ENCODE measurements around the gene NPPB.

NPPB gene

DNA sequence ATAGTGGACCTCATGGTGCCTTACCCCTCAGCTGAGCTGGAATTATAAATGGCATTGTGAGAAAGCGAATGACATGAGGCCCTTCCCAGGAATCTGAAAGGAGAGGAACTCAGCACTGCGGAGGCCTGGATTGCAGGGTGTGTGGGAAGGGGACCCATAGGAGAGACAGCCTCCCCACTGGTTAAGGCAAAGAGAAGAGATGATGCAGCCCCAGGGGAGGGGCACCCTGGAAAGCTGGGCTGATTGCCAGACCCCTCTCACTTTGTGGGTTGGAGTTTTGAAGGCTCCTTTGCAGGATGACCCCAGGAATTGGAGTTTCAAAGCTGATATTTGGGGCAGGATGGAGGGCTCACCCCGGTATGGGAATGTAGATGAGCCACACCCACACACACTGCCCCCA is 2.0 kb downstream of the NPPB start:
- no peak for DNase-seq

DNA sequence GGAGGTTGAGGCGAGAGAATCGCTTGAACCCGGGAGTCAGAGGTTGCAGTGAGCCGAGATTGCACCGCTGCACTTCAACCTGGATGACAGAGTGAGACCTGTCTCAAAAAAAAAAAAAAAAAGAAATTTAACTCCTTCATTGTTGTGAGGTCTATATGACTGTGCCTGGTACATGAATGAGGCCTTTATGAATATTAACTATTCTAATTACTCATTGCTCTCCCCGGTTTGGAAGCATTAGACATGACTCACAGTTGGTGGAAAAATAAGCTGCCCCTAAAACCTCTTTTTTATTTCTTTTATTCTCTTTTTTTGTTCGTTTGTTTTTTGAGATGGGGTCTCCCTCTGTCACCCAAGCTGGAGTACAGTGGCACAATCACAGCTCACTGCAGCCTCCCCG is 3.3 kb downstream of the NPPB start:
- no peak for DNase-seq

- no peak for DNase-seq
Measured at GRCh38 chr1:11854519-11854918, 4.2 kb downstream of the NPPB start.

DNA sequence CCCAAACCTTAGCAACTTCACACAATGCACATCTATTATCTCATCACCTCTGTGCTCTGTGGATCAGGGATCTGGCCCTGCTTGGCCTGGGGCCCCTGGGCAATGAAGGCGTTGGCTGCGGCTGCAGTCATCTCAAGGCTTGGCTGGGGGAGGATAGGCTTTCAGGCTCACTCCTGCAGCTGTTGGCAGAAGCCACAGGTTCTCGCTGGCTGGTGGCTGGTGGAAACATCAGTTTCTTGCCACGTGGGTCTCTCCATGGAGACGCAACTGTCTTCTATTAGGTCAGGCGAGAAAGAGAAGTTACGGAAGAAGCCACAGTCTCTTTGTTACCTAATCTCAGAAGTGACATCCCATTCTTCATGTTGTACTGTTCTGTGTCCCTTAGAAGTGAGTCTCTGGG is 7.6 kb downstream of the NPPB start:
- peak; percentile 68 for DNase-seq

DNA sequence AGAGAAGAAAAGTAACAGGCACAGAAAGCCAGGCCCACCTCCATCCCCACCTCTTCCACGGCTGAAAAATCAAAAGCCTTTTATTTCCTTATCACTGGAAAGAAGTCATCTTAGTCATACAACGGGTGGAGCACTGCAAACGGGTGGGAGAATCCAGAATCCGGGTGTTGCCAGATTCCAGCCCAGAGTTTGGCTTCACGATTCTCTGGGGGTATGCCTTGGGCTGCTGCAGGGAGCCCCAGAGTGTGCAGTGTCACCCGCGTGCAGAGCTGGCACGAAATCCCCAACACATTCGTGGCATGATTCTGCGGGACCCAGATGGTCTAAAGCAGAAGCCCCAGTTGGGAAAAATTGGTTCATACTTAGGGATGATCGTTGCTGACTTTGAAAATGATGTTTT is 8.6 kb downstream of the NPPB start:
- no peak for DNase-seq

- no peak for DNase-seq
Measured at GRCh38 chr1:11848373-11848700, 10.4 kb downstream of the NPPB start.

DNA sequence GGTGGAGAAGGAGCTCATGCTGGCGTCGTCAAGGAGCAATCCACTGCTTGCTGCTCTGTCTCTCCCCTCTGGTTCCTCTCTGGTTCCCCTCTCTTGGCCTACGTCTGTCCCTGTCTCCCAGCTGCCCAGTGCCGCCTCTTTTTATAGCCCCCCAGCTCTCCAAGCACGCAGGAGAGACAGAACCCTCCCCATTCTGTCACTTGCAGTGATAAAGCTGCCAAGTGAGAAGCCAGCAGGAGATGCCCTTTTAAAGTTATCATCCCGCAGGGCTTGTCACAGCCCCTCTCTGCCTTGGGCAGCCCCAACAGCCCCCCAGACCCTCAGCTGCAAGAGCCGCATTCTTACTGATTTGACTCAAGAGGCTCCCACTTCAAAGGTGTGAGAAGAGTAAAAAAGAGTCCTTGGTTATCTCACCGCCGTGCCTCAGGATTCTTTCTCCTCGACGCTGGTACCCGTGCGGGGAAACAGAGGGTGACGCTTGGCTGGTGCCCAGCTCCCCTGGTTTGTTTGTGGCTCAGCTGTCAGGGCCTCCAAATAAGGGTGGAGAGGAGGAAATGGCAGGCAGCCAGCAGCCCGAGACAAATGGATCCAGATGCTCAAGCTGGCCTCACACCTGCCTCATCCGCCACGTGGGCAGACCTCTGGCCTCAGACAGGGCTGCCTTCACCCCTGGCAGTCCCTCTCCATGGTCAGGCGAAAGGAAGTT is 10.9 kb downstream of the NPPB start, which contains the start of gene NPPA:
NPPA (minus strand) TSS at position 117 of the 706 bp plus-strand sequence; CDS start at position 18, 99 bp downstream.
- DNase-seq = no peak

- no peak for DNase-seq
Measured at GRCh38 chr1:11845641-11846335, 13.0 kb downstream of the NPPB start.

DNA sequence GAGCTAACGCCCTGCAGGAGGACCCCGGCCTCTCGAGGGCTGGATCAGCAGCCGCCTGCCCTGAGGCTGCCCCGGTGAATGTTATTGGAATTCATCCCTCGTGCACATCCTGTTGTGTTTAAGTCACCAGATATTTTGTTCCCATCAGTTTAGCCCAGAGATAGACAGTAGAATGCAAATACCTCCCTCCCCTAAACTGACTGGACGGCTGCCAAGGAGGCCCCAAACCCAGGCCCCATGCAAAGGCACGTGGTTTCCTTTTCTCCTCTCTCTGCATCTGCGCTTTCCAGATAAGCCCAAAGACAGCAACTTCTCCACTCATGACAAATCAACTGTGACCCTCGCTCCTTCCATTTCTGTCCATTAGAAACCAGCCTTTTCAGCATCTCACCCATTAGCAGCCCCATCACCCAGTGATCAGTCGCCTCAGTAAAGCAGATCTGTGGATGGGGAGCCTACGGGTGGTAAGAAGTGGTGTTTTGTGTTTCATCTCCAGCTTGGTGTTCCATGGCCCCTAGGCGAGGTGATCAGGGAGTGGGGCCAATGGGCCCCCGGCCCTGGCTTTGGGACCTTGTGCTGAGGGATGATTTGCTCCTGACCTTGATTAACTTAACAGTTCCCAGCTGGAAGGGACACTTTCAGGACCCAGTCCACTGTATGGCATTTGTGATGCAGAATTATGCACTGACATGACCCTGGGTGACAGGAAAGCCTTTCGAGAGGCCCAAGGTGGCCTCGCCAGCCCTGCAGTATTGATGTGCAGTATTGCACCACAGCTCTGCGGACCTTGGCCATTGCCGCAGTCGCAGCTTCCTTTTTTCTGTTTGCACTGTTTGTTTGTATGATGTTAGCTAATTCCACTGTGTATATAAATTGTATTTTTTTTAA is 16.3 kb downstream of the NPPB start:
- peak; percentile 58 for DNase-seq

- peak; percentile 19 for DNase-seq
Measured at GRCh38 chr1:11841245-11842153, 17.2 kb downstream of the NPPB start.

DNA sequence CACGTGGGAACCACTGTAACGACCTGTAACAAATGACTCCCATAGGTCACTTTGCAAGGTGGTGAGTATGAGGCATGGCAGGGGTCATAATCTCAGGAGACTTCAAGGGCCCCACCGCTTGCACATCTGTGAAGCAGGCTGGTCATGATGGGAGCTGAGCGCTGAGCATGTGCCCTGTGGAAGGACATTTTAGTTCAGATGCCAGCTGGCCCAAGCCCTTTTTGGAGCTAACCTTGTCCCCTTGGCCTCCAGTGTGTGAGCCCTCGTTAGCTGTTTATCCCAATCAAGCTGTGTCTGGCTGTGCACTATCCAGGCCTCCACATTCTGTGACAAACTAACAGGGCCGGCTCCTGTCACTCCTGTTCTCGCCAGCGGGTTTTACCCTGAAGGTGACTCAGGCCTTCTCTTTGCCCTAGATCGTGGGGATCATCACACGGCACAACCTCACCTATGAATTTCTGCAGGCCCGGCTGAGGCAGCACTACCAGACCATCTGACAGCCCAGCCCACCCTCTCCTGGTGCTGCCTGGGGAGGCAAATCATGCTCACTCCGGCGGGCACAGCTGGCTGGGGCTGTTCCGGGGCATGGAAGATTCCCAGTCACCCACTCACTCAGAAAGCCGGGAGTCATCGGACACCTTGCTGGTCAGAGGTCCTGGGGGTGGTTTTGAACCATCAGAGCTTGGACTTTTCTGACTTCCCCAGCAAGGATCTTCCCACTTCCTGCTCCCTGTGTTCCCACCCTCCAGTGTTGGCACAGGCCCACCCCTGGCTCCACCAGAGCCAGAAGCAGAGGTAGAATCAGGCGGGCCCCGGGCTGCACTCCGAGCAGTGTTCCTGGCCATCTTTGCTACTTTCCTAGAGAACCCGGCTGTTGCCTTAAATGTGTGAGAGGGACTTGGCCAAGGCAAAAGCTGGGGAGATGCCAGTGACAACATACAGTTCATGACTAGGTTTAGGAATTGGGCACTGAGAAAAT is 18.7 kb downstream of the NPPB start:
- no peak for DNase-seq

DNA sequence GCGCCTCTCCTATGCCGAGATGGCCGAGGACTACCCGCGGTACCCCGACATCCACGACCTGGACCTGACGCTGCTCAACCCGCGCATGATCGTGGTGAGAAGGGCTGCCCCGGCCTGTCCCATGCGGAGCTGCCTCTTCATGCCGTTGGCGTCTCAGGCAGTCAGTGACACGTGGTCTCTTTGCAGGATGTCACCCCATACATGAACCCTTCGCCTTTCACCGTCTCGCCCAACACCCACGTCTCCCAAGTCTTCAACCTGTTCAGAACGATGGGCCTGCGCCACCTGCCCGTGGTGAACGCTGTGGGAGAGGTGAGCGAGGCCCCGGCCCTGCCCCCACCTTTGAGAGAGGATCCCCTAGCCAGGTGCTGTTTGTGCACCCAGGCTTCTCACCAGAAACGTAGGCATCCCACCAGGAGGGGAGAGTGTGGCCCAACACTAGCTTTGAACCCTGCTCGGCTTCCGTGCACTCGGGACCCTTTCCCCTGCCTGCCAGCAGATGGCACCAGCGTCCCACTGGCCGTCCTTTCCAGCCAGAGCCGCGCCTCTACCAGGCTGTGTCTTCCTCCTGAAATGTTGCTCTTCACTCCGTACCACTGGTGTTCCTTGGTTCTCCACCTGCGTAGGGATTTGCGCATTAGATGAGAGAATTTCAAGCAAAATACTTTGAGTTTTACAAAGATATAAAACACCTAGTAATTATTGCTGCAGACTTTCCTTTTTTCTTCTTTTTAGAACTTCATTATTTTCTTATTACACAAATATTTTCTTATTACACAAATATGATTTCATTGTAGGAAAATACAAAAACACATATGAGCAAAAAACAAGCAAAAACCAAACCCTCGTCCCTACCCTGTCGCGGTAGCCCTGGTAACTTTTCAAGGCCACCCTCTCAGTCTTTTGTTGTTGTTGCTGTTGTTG is 20.1 kb downstream of the NPPB start:
- peak; percentile 59 for DNase-seq

- no peak for DNase-seq
Measured at GRCh38 chr1:11837767-11838348, 20.9 kb downstream of the NPPB start.

- DNase-seq = no peak
Measured at GRCh38 chr1:11836955-11837766, 21.6 kb downstream of the NPPB start.

DNA sequence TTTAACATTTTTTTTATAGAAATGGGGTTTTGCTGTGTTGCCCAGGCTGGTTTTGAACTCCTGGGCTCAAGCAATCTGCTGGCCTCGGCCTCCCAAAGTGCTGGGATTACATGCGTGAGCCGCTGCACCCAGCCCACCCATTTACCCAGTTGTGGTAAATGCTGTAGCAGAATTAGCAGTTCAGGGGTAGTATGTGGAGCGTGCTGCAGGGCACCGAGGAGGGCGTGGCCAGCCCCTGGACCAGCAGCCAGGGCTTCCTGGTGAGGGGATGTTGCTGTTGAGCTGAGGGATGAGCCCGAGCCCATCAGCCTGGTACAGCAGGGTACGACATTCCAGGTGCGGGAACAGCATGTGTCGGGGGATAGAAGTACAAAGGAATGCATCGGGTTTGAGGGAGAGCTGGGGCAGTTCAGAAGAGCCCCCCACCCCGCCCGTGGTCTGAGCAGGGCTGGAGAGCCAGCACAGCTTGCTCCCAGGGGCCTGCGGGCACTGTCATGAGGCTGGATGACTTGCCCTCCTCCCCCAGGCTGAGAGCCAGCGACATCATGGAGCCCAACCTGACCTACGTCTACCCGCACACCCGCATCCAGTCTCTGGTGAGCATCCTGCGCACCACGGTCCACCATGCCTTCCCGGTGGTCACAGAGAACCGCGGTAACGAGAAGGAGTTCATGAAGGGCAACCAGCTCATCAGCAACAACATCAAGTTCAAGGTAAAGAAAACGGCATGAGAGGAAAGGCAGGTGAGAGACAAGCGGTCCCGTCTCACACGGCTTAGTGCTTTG is 23.1 kb downstream of the NPPB start:
- DNase-seq = no peak

DNA sequence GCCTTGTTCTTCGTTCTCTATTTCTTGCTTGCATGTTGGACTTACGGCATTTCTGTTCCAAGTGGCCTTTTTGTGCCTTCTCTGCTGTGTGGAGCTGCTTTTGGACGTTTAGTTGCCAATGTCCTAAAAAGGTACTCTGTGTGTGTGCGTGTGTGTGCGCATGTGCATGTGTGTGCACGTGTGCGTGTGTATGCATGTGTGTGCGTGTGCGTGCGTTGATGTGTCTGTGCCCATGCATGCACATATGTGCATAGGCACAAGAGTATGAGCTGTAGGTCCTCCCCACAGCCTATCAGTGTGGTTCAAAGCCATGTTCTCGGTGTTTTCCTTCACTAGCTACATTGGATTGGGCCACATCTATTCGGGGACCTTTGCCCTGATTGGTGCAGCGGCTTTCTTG is 24.8 kb downstream of the NPPB start:
- DNase-seq = no peak

GRCh38 chr1:11833497-11833896 is 25.2 kb downstream of the NPPB start:
- no peak for DNase-seq
